B cell (primary cell): ENCODE results near the gene FGF21. TPM values are rescaled to one million over a fixed set of nuclear protein-coding genes. Genes with fewer than 3 reads are reported as not detected.

Source experiments
- ATAC-seq: fragments of 200-7000 bp; cut with Tn5 transposase; one replicate; pipeline ENCODE4 v1.10.0; 2021; ENCODE audit warnings: low read depth, mild to moderate bottlenecking, moderate number of reproducible peaks, moderate library complexity
- CTCF ChIA-PET: fragments of 350-600 bp; sonication (Branson Sonifier 250); formaldehyde crosslinking; loops from one replicate; lab custom pipeline; 2021; ENCODE audit warnings: antibody characterized with exemption, inconsistent platforms; lab: Charles Lee
- POLR2A ChIA-PET: fragments of 350-600 bp; sonication (Branson Sonifier 250); formaldehyde crosslinking; loops from one replicate; lab custom pipeline; 2021; ENCODE audit warnings: antibody characterized with exemption; lab: Charles Lee
- DNase-seq: peaks from one replicate; pipeline ENCODE4 v3.0.0; 2013
- H2AFZ ChIP-seq: 2 replicates; pipeline ENCODE4 v1.6.1; 2012; ENCODE audit warnings: mild to moderate bottlenecking, low read depth, low read length; ENCODE audit not compliant: insufficient read depth, poor library complexity, severe bottlenecking
- H3K27ac ChIP-seq, 2 donors: 1 replicate in 1 of 2; 2 replicates in 1 of 2; pipeline ENCODE4 v1.5.1; 2012 to 2013; ENCODE audit warnings: low read length in 2 of 2, mild to moderate bottlenecking in 2 of 2, moderate library complexity in 1 of 2
- H3K27me3 ChIP-seq, 4 experiments: fragments of 200-600 bp in 1 of 4; sonication (generic) in 1 of 4; replicated peaks in 1 of 4; 1 replicate in 2 of 4; 2 replicates in 2 of 4; pipeline versions ENCODE4 v1.6.1 to v1.7.0; 2013 to 2016; ENCODE audit warnings: low read length in 3 of 4, mild to moderate bottlenecking in 2 of 4, mixed read lengths in 1 of 4, moderate library complexity in 1 of 4; ENCODE audit not compliant: insufficient read depth in 4 of 4, control insufficient read depth in 3 of 4; ENCODE audit errors: control extremely low read depth in 1 of 4
- H3K36me3 ChIP-seq, 2 experiments: replicated peaks in 1 of 2; 1 replicate in 1 of 2; 2 replicates in 1 of 2; pipeline versions ENCODE4 v1.6.1 to v1.7.1; 2013; ENCODE audit warnings: low read length in 1 of 2; ENCODE audit not compliant: insufficient read depth in 2 of 2, control insufficient read depth in 1 of 2; ENCODE audit errors: control extremely low read depth in 1 of 2, extremely low read depth in 1 of 2
- H3K4me1 ChIP-seq, 2 donors: fragments of 200-600 bp in 1 of 2; sonication (generic) in 1 of 2; 1 replicate in 1 of 2; 2 replicates in 1 of 2; pipeline versions ENCODE4 v1.5.1 to v1.6.1; 2013 to 2017; ENCODE audit warnings: low read length in 2 of 2; ENCODE audit not compliant: control insufficient read depth in 2 of 2, insufficient read depth in 2 of 2
- H3K4me2 ChIP-seq: replicated peaks from 2 replicates; pipeline ENCODE3; 2012; ENCODE audit warnings: mild to moderate bottlenecking, low read depth, low read length; ENCODE audit not compliant: poor library complexity, severe bottlenecking
- H3K4me3 ChIP-seq, 5 experiments: fragments of 200-600 bp in 1 of 5; sonication (generic) in 1 of 5; 1 replicate in 3 of 5; 2 replicates in 2 of 5; pipeline versions ENCODE4 v1.5.1 to v1.7.0; 2011 to 2016; ENCODE audit warnings: low read length in 4 of 5, mild to moderate bottlenecking in 4 of 5, low read depth in 2 of 5, control low read depth in 1 of 5, moderate library complexity in 1 of 5; ENCODE audit not compliant: insufficient read depth in 1 of 5; ENCODE audit errors: control extremely low read depth in 1 of 5, extremely low read depth in 1 of 5
- H3K79me2 ChIP-seq: fragments of 200-600 bp; sonication (generic); one replicate; pipeline ENCODE4 v1.6.0; 2016; ENCODE audit warnings: low read length; ENCODE audit not compliant: control insufficient read depth, insufficient read depth
- H3K9ac ChIP-seq: fragments of 200-600 bp; sonication (generic); 2 replicates; pipeline ENCODE4 v1.6.1; 2017; ENCODE audit warnings: mild to moderate bottlenecking, low read length, moderate library complexity
- H3K9me3 ChIP-seq, 3 donors: one replicate each; pipeline versions ENCODE4 v1.6.1 to v1.7.1; 2013; ENCODE audit warnings: low read length in 2 of 3; ENCODE audit not compliant: control insufficient read depth in 2 of 3, insufficient read depth in 1 of 3; ENCODE audit errors: control extremely low read depth in 1 of 3
- H4K20me1 ChIP-seq: 2 replicates; pipeline ENCODE4 v1.6.0; 2012; ENCODE audit warnings: mild to moderate bottlenecking, low read length; ENCODE audit not compliant: insufficient read depth, control insufficient read depth, poor library complexity, severe bottlenecking
- H3K27ac Mint-ChIP-seq: one replicate; pipeline ENCODE4 v1.8.0; 2021; ENCODE audit warnings: mixed read lengths
- H3K27me3 Mint-ChIP-seq: one replicate; pipeline ENCODE4 v1.8.0; 2021; ENCODE audit warnings: mixed read lengths
- H3K4me1 Mint-ChIP-seq: one replicate; pipeline ENCODE4 v1.8.0; 2021; ENCODE audit warnings: mixed read lengths
- H3K4me3 Mint-ChIP-seq: one replicate; pipeline ENCODE4 v1.8.0; 2021; ENCODE audit warnings: mixed read lengths
- H3K9me3 Mint-ChIP-seq: one replicate; pipeline ENCODE4 v1.8.0; 2022; ENCODE audit warnings: mixed read lengths; ENCODE audit not compliant: insufficient read depth
- EZH2 ChIP-seq: IDR thresholded peaks from 2 replicates; pipeline ENCODE4 v1.6.1; 2012; ENCODE audit warnings: borderline replicate concordance, low read depth, mild to moderate bottlenecking, moderate library complexity, low read length; ENCODE audit not compliant: insufficient read depth, poor library complexity, severe bottlenecking
- WGBS: methylation state at CpG from one replicate; pipeline ENCODE4 v1.1.5; 2013; ENCODE audit warnings: missing lambda C conversion rate; ENCODE audit not compliant: insufficient coverage; 5-methylcytosine and 5-hydroxymethylcytosine counted together
- intact Hi-C: fragments of 100-400 bp; cut with micrococcal nuclease; formaldehyde crosslinking; loops from one replicate; pipeline ENCODE4 v1.10.0; 2022
- polyA plus RNA-seq: library from polyadenylated mRNA; depleted of rRNA; stranded (reverse); fragments of >200 nt; gene quantifications from 2 replicates; pipeline ENCODE4 v1.2.3, GENCODE V29; 2012
- small RNA-seq: library from RNA; depleted of rRNA; stranded (forward); fragments of <200 nt; gene quantifications from one replicate; pipeline ENCODE3, GENCODE V24; 2012; ENCODE audit warnings: low replicate concordance, low read depth; ENCODE audit not compliant: insufficient read length
- total RNA-seq, 2 donors: library from RNA; stranded (reverse); fragments of 120-200 nt in 1 of 2; gene quantifications; 1 replicate in 1 of 2; 2 replicates in 1 of 2; pipeline versions ENCODE4 v1.2.3 to v1.2.4, GENCODE V29; 2013 to 2022
- TF ChIP-seq, protein P1 (sequence below): fragments of 200-600 bp; IDR thresholded peaks from one replicate; pipeline ENCODE4 v1.8.0; 2022; ENCODE audit warnings: antibody characterized with exemption, mild to moderate bottlenecking

The FGF21 gene
- total and polyA plus RNA-seq, 2 donors (not counting 1 experiment from before 2014, with no cell fraction given): not detected

DNA sequence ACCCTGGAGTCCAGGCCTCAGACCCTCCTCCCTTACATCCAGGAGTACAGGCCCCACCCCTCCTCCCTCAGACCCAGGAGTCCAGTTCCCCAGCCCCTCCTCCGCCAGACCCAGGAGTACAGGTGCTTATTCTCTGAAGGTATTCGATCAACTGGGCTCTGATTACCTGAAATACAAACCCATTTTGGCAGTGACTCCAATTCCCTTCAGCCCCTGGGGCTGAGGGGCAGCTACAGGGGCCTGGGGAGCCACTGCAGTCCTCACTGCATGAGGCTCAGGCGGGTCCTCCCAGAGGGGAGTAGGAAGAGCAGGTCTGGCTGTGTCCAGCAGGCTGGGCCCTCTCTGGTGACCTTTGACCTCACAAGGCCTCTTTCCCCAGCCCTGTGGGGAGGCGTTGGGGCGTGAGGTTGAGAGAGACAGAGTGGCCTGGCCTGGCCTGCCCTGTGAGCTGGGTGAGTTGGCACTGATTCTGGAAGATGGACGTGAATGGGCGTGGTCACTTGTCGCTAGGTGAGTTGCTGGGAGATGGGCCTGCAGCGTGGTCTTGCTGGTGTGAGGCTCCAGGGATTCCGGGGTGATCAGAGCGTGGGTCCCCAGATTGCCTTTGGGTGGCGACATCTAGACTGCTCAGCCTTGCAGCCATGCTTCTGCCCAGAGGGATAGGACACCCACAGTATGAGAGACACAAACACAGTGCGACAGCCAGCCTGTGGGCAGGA is 52.4 kb downstream of the FGF21 start:
- Histone ChIP-seq H3K9ac (no peak overlapping the region), H3K4me2 (no peak overlapping the region), H3K4me1 (peaks cover 7 to 26% of the 10 kb centered on the region in 2 donors), H3K4me3 (no peak overlapping the region), H2AFZ (no peak overlapping the region), H3K36me3 (no peaks in the 10 kb centered on the region), H3K27me3 (no peaks in the 10 kb centered on the region), H3K79me2 (no peaks in the 10 kb centered on the region), H4K20me1 (peaks cover 6% of the 10 kb centered on the region), H3K9me3 (peaks cover 0 to 11% (median 0%) of the 10 kb centered on the region in 3 donors), H3K27ac (no peak overlapping the region)
- CTCF ChIA-PET: interaction anchor here (0.9 to 9.4 kb wide), 3 partner anchors 14 to 163 kb away, joined by 3 to 85 read pairs (median 14); no protein-coding TSS in a partner anchor
- Mint-ChIP-seq H3K4me3 (peak overlapping the region; percentile 45), H3K4me1 (peaks cover 27% of the 10 kb centered on the region), H3K9me3 (no peaks in the 10 kb centered on the region), H3K27me3 (no peaks in the 10 kb centered on the region), H3K27ac (peak overlapping the region; percentile 24)
- ATAC-seq (no peak), DNase-seq (no peak)
- intact Hi-C loops: no loop called here
- no peak for TF ChIP-seq EZH2
- TF ChIP-seq, protein P1, sequence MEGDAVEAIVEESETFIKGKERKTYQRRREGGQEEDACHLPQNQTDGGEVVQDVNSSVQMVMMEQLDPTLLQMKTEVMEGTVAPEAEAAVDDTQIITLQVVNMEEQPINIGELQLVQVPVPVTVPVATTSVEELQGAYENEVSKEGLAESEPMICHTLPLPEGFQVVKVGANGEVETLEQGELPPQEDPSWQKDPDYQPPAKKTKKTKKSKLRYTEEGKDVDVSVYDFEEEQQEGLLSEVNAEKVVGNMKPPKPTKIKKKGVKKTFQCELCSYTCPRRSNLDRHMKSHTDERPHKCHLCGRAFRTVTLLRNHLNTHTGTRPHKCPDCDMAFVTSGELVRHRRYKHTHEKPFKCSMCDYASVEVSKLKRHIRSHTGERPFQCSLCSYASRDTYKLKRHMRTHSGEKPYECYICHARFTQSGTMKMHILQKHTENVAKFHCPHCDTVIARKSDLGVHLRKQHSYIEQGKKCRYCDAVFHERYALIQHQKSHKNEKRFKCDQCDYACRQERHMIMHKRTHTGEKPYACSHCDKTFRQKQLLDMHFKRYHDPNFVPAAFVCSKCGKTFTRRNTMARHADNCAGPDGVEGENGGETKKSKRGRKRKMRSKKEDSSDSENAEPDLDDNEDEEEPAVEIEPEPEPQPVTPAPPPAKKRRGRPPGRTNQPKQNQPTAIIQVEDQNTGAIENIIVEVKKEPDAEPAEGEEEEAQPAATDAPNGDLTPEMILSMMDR: no peak
- POLR2A ChIA-PET: interaction anchor here (0.6 to 1.8 kb wide), 3 partner anchors 9 to 152 kb away, joined by 3 to 5 read pairs (median 5); no protein-coding TSS in a partner anchor
- 99% methylated on average over 12 of the region's 13 CpGs for WGBS

Small RNAs within 50 kb of the gene (small RNA-seq; reads per million reads assigned to genes)
- not detected for gene RNU6-317P

Other genes with a start within 250 kb of the FGF21 start
- gene LMTK3, start 243.7 kb upstream of the FGF21 start, total RNA-seq: 1.6 and 1.9 TPM in 2 replicates
- 0.19 and 0.25 TPM in 2 replicates for gene LMTK3, start 243.7 kb upstream of the FGF21 start, polyA plus RNA-seq
- gene SULT2B1, start 203.4 kb upstream of the FGF21 start, total RNA-seq: not detected in 2 replicates
- not detected in 2 replicates for gene SULT2B1, start 203.4 kb upstream of the FGF21 start, polyA plus RNA-seq
- not detected in 2 replicates for gene SPACA4, start 148.8 kb upstream of the FGF21 start, total RNA-seq
- not detected in 2 replicates for gene SPACA4, start 148.8 kb upstream of the FGF21 start, polyA plus RNA-seq
- gene FAM83E, start 140.4 kb upstream of the FGF21 start, total RNA-seq: 1.5 and 4.1 TPM in 2 replicates
- 0.12 and 0.15 TPM in 2 replicates for gene FAM83E, start 140.4 kb upstream of the FGF21 start, polyA plus RNA-seq
- 2,217 and 2,248 TPM in 2 replicates for gene RPL18, start 136.3 kb upstream of the FGF21 start, total RNA-seq
- 3,187 and 4,393 TPM in 2 replicates for gene RPL18, start 136.3 kb upstream of the FGF21 start, polyA plus RNA-seq
- 45.4 and 47.3 TPM in 2 replicates for gene SPHK2, start 136.0 kb upstream of the FGF21 start, total RNA-seq
- 14.2 and 17.0 TPM in 2 replicates for gene SPHK2, start 136.0 kb upstream of the FGF21 start, polyA plus RNA-seq
- gene DBP, start 118.1 kb upstream of the FGF21 start, total RNA-seq: 33.0 and 33.2 TPM in 2 replicates
- gene DBP, start 118.1 kb upstream of the FGF21 start, polyA plus RNA-seq: 14.9 and 23.5 TPM in 2 replicates
- gene CA11, start 109.3 kb upstream of the FGF21 start, total RNA-seq: 25.7 and 27.7 TPM in 2 replicates
- gene CA11, start 109.3 kb upstream of the FGF21 start, polyA plus RNA-seq: 6.2 and 6.5 TPM in 2 replicates
- gene NTN5, start 82.5 kb upstream of the FGF21 start, total RNA-seq: 1.2 and 2.5 TPM in 2 replicates
- 1.8 and 3.0 TPM in 2 replicates for gene NTN5, start 82.5 kb upstream of the FGF21 start, polyA plus RNA-seq
- gene FUT2, start 59.6 kb upstream of the FGF21 start, total RNA-seq: not detected in 2 replicates
- not detected in 2 replicates for gene FUT2, start 59.6 kb upstream of the FGF21 start, polyA plus RNA-seq
- gene MAMSTR, start 35.8 kb upstream of the FGF21 start, total RNA-seq: 1.6 and 2.4 TPM in 2 replicates
- 0.17 and 0.60 TPM in 2 replicates for gene MAMSTR, start 35.8 kb upstream of the FGF21 start, polyA plus RNA-seq
- gene RASIP1, start 14.9 kb upstream of the FGF21 start, total RNA-seq: 0.20 TPM in 1 of 2 replicates, not detected in the other
- 0.19 TPM in 1 of 2 replicates, not detected in the other for gene RASIP1, start 14.9 kb upstream of the FGF21 start, polyA plus RNA-seq
- not detected in 2 replicates for gene IZUMO1, start 8.6 kb upstream of the FGF21 start, total RNA-seq
- gene IZUMO1, start 8.6 kb upstream of the FGF21 start, polyA plus RNA-seq: not detected in 2 replicates
- not detected in 2 replicates for gene FUT1, start 2.9 kb upstream of the FGF21 start, total RNA-seq
- not detected in 2 replicates for gene FUT1, start 2.9 kb upstream of the FGF21 start, polyA plus RNA-seq
- gene BCAT2, start 55.5 kb downstream of the FGF21 start, total RNA-seq: 39.1 and 42.9 TPM in 2 replicates
- 27.4 and 36.3 TPM in 2 replicates for gene BCAT2, start 55.5 kb downstream of the FGF21 start, polyA plus RNA-seq
- gene HSD17B14, start 81.0 kb downstream of the FGF21 start, total RNA-seq: 2.9 and 5.1 TPM in 2 replicates
- 1.8 and 2.5 TPM in 2 replicates for gene HSD17B14, start 81.0 kb downstream of the FGF21 start, polyA plus RNA-seq
- gene PLEKHA4, start 113.1 kb downstream of the FGF21 start, total RNA-seq: 5.5 and 6.2 TPM in 2 replicates
- 4.3 and 6.0 TPM in 2 replicates for gene PLEKHA4, start 113.1 kb downstream of the FGF21 start, polyA plus RNA-seq
- gene PPP1R15A, start 116.9 kb downstream of the FGF21 start, total RNA-seq: 122 and 128 TPM in 2 replicates
- gene PPP1R15A, start 116.9 kb downstream of the FGF21 start, polyA plus RNA-seq: 1,029 and 1,214 TPM in 2 replicates
- not detected in 2 replicates for gene TULP2, start 143.2 kb downstream of the FGF21 start, total RNA-seq
- gene TULP2, start 143.2 kb downstream of the FGF21 start, polyA plus RNA-seq: not detected in 2 replicates
- 134 and 136 TPM in 2 replicates for gene NUCB1, start 144.8 kb downstream of the FGF21 start, total RNA-seq
- 85.9 and 118 TPM in 2 replicates for gene NUCB1, start 144.8 kb downstream of the FGF21 start, polyA plus RNA-seq
- 0.64 TPM in 1 of 2 replicates, not detected in the other for gene DHDH, start 178.2 kb downstream of the FGF21 start, total RNA-seq
- gene DHDH, start 178.2 kb downstream of the FGF21 start, polyA plus RNA-seq: 0.82 TPM in 1 of 2 replicates, not detected in the other
- gene BAX, start 199.4 kb downstream of the FGF21 start, total RNA-seq: 92.7 and 95.3 TPM in 2 replicates
- 109 and 114 TPM in 2 replicates for gene BAX, start 199.4 kb downstream of the FGF21 start, polyA plus RNA-seq
- gene FTL, start 209.8 kb downstream of the FGF21 start, total RNA-seq: 881 and 937 TPM in 2 replicates
- 534 and 832 TPM in 2 replicates for gene FTL, start 209.8 kb downstream of the FGF21 start, polyA plus RNA-seq
- 62.7 and 63.0 TPM in 2 replicates for gene GYS1, start 237.8 kb downstream of the FGF21 start, total RNA-seq
- gene GYS1, start 237.8 kb downstream of the FGF21 start, polyA plus RNA-seq: 22.7 and 28.9 TPM in 2 replicates
- 36.1 and 44.8 TPM in 2 replicates for gene RUVBL2, start 238.4 kb downstream of the FGF21 start, total RNA-seq
- gene RUVBL2, start 238.4 kb downstream of the FGF21 start, polyA plus RNA-seq: 50.7 and 57.4 TPM in 2 replicates